Karpas-422 (cell line): ENCODE measurements around the gene GUCY1A1. TPM values are rescaled to one million over a fixed set of nuclear protein-coding genes. Genes with fewer than 3 reads are reported as not detected.

Source experiments
- DNase-seq: peaks from one replicate; pipeline ENCODE4 v3.0.0-alpha.2; 2015
- H2AFZ ChIP-seq: fragments of 200-600 bp; sonication (generic); 2 replicates; pipeline ENCODE4 v1.6.1; 2014; ENCODE audit warnings: antibody characterized with exemption, low read length, mixed read lengths
- H3K27ac ChIP-seq: fragments of 200-600 bp; sonication (generic); 2 replicates; pipeline ENCODE4 v1.5.1; 2014; ENCODE audit warnings: mild to moderate bottlenecking, low read length, moderate library complexity
- H3K27me3 ChIP-seq: fragments of 200-600 bp; sonication (generic); 2 replicates; pipeline ENCODE4 v1.6.1; 2014; ENCODE audit warnings: low read length, mixed read lengths
- H3K36me3 ChIP-seq: fragments of 200-600 bp; sonication (generic); 2 replicates; pipeline ENCODE4 v1.6.1; 2014; ENCODE audit warnings: low read length, mixed read lengths; ENCODE audit not compliant: insufficient read depth
- H3K4me1 ChIP-seq: fragments of 200-600 bp; sonication (generic); 2 replicates; pipeline ENCODE4 v1.6.1; 2014; ENCODE audit warnings: mild to moderate bottlenecking, low read length, mixed read lengths
- H3K4me2 ChIP-seq: fragments of 200-600 bp; sonication (generic); 2 replicates; pipeline ENCODE4 v1.6.1; 2014; ENCODE audit warnings: low read length, low read depth, mild to moderate bottlenecking; ENCODE audit not compliant: poor library complexity, severe bottlenecking
- H3K4me3 ChIP-seq: fragments of 200-600 bp; sonication (generic); 2 replicates; pipeline ENCODE4 v1.5.1; 2014; ENCODE audit warnings: mild to moderate bottlenecking, antibody characterized with exemption, low read length, mixed read lengths
- H3K79me2 ChIP-seq: fragments of 200-600 bp; sonication (generic); 2 replicates; pipeline ENCODE4 v1.6.1; 2014; ENCODE audit warnings: mild to moderate bottlenecking, low read length, mixed read lengths
- H3K9ac ChIP-seq: fragments of 200-600 bp; sonication (generic); 2 replicates; pipeline ENCODE4 v1.6.0; 2014; ENCODE audit warnings: low read length
- H3K9me2 ChIP-seq: fragments of 200-600 bp; sonication (generic), shearing (Covaris generic); replicated peaks from 2 replicates; pipeline ENCODE4 v1.6.0; 2014; ENCODE audit warnings: mild to moderate bottlenecking, low read length, moderate library complexity; ENCODE audit not compliant: insufficient read depth
- H3K9me3 ChIP-seq: fragments of 300-700, 200-600 bp; sonication (generic); 2 replicates; pipeline ENCODE4 v1.6.1; 2014; ENCODE audit warnings: low read length, mixed read lengths
- H4K20me1 ChIP-seq: fragments of 200-600 bp; sonication (generic); 2 replicates; pipeline ENCODE4 v1.6.1; 2014; ENCODE audit warnings: mild to moderate bottlenecking, antibody characterized with exemption, low read length, low read depth; ENCODE audit not compliant: insufficient read depth
- total RNA-seq: library from RNA; depleted of rRNA; stranded (reverse); fragments of >200 nt; shearing (Covaris generic); gene quantifications from 2 replicates; pipeline ENCODE4 v1.2.3, GENCODE V29; 2014; ENCODE audit warnings: low replicate concordance

The GUCY1A1 gene
- total RNA-seq, 1 experiment from 2014 or later = 6.1 TPM

DNA sequence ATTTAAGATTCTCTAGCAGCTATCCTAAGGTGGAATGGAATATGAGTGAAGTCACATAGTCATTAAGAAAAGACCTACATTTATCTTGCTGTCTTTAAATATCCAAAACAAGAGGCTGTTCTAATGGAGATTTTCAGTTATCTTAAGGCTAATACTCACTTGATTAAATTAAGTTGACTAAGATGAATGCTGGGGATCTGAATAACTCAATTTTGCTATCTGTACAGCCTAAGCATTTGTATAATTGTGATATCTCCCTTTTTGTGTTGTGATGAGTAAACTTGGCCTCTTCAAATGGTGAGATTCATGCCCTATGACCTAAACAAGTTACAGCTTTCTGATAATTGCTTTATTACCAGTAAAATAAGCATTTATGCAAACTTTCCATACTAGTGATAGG lies 13.6 kb upstream of the GUCY1A1 start:
- Histone ChIP-seq H3K4me3 (no peak overlapping the region), H3K9me2 (no peaks in the 10 kb centered on the region), H3K4me1 (peaks cover 46% of the 10 kb centered on the region), H3K27ac (no peak overlapping the region; the same call in 1 of the 2 replicates), H3K79me2 (no peaks in the 10 kb centered on the region), H3K36me3 (peaks cover 9% of the 10 kb centered on the region; the same call in 1 of the 2 replicates), H3K27me3 (no peaks in the 10 kb centered on the region), H2AFZ (peak overlapping the region; percentile 78), H3K4me2 (no peak overlapping the region), H4K20me1 (no peaks in the 10 kb centered on the region), H3K9me3 (peaks cover 12% of the 10 kb centered on the region), H3K9ac (no peak overlapping the region)
- no peak for DNase-seq

DNA sequence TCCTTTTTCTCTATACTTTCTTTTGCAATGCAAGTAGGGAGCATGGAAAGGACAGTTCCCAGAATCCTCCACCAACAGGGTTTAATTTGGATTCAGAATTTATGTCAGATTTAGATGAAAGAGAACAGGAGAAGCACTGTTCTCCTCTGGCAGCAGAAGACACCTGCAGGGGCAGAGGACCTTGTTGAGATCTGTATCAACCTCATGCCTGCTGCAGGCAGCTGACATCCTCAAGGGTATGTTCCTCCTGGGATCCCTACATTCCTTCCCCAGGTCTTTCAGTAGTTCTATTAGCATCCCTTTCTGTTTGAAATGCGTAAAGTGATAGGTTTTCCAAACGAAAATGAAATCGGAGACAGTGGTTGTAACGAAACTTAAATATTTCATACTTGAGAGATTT lies 10.6 kb upstream of the GUCY1A1 start:
- peak overlapping the region; percentile 36 for H3K27ac ChIP-seq
- peaks cover 9% of the 10 kb centered on the region; the same call in 1 of the 2 replicates for H3K36me3 ChIP-seq
- no peak overlapping the region for H3K4me3 ChIP-seq
- H3K4me2 ChIP-seq = peak overlapping the region; percentile 23
- no peaks in the 10 kb centered on the region for H3K9me2 ChIP-seq
- peak overlapping the region; percentile 51 for H2AFZ ChIP-seq
- no peak for DNase-seq
- peak overlapping the region; percentile 2; the same call in 1 of the 2 replicates for H3K9ac ChIP-seq
- no peaks in the 10 kb centered on the region for H4K20me1 ChIP-seq
- peaks cover 65% of the 10 kb centered on the region for H3K4me1 ChIP-seq
- H3K27me3 ChIP-seq = no peaks in the 10 kb centered on the region
- no peaks in the 10 kb centered on the region for H3K79me2 ChIP-seq
- H3K9me3 ChIP-seq = peaks cover 10% of the 10 kb centered on the region

DNA sequence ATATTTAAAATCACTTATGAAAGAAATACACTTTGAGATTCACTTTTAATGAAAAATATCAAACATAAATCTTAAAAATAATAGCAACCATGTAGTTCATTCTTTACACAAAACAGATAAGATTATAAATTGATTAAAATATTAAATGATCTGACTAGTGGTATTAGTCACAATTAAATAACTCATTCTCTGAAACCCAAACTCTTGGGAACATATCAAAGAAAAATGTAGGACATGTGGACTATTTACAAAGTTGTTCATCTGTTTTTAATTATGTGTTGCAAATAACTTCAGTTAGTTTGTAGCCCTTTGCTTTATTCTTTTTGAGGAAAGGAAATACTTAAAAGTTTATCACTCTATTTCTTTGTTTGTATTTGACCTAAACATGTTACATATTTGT lies 9.5 kb upstream of the GUCY1A1 start:
- Histone ChIP-seq H2AFZ (no peak overlapping the region), H3K27ac (0 out of 2 replicates have a peak overlapping the region, but pooled peaks have one; percentile 4), H3K4me1 (peaks cover 67% of the 10 kb centered on the region), H3K9me3 (peaks cover 6% of the 10 kb centered on the region), H3K9ac (no peak overlapping the region), H3K36me3 (peaks cover 9% of the 10 kb centered on the region; the same call in 1 of the 2 replicates), H3K4me2 (no peak overlapping the region), H3K79me2 (no peaks in the 10 kb centered on the region), H3K4me3 (no peak overlapping the region), H4K20me1 (no peaks in the 10 kb centered on the region), H3K27me3 (no peaks in the 10 kb centered on the region), H3K9me2 (no peaks in the 10 kb centered on the region)
- DNase-seq = no peak

DNA sequence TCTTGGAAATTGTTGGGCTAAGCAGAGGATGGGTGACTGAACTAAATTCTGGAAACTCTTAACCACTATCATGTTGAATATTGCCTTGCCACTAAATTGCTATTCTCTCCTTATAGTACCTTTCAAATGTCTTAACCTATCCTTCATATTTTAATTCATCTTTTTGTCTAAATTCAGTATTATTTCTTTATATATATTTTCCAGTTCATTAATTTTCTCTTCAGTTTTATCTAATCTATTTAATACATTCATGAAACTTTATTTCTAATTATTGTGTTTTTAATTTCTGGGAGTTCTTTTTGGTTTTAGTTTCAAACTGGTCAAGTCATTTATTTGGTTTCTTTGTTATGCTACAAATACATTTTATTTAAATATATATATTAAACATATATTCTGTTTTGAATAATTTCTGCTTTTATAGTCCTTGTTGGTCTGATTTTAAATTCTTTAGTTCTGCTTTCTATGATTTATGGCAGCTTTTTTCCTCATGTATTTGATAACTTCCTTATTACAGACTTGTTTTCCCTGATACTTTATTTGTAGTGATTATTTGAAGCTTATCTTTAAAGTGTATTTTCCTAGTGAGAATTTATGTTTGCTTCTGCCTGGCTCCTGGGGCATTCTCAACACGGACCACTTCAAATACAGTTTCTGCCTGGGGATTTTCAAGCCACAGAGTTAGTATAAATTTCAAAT lies 8.5 kb upstream of the GUCY1A1 start:
- no peaks in the 10 kb centered on the region for H4K20me1 ChIP-seq
- H3K4me2 ChIP-seq = peak overlapping the region; percentile 34
- no peaks in the 10 kb centered on the region for H3K27me3 ChIP-seq
- peaks cover 61% of the 10 kb centered on the region for H3K4me1 ChIP-seq
- peaks cover 12% of the 10 kb centered on the region; the same call in 1 of the 2 replicates for H3K36me3 ChIP-seq
- peak overlapping the region; percentile 87 for H2AFZ ChIP-seq
- H3K27ac ChIP-seq = peak overlapping the region; percentile 77
- 0 out of 2 replicates have a peak overlapping the region, but pooled peaks have one; percentile 0 for H3K9ac ChIP-seq
- H3K79me2 ChIP-seq = no peaks in the 10 kb centered on the region
- H3K9me3 ChIP-seq = peaks cover 6% of the 10 kb centered on the region
- H3K4me3 ChIP-seq = no peak overlapping the region
- no peak for DNase-seq
- no peaks in the 10 kb centered on the region for H3K9me2 ChIP-seq

DNA sequence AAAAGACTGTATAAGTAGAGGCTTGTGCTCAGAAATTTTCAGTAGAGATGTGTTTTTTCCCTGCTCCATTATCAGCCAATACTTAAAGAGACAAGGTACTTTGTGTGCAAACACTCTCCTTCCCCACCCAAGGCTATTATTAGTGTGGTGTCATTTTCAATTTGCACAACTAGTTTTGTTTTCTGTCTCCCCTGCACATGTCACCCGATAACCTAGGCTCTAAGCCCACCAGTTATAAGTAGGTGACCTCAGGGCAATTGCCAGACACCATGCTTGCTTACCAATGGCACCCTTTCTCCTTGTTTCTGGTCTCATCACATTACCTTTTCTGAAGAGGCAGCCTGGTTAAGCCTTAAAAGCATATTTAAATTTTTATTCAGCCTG lies 8.0 kb upstream of the GUCY1A1 start:
- DNase-seq = no peak
- peaks cover 6% of the 10 kb centered on the region for H3K9me3 ChIP-seq
- H3K79me2 ChIP-seq = no peaks in the 10 kb centered on the region
- peak overlapping the region; percentile 77 for H3K27ac ChIP-seq
- peak overlapping the region; percentile 87 for H2AFZ ChIP-seq
- 0 out of 2 replicates have a peak overlapping the region, but pooled peaks have one; percentile 0 for H3K9ac ChIP-seq
- peaks cover 56% of the 10 kb centered on the region for H3K4me1 ChIP-seq
- H4K20me1 ChIP-seq = no peaks in the 10 kb centered on the region
- no peaks in the 10 kb centered on the region for H3K27me3 ChIP-seq
- peak overlapping the region; percentile 34 for H3K4me2 ChIP-seq
- peaks cover 12% of the 10 kb centered on the region; the same call in 1 of the 2 replicates for H3K36me3 ChIP-seq
- H3K9me2 ChIP-seq = no peaks in the 10 kb centered on the region
- no peak overlapping the region for H3K4me3 ChIP-seq

DNA sequence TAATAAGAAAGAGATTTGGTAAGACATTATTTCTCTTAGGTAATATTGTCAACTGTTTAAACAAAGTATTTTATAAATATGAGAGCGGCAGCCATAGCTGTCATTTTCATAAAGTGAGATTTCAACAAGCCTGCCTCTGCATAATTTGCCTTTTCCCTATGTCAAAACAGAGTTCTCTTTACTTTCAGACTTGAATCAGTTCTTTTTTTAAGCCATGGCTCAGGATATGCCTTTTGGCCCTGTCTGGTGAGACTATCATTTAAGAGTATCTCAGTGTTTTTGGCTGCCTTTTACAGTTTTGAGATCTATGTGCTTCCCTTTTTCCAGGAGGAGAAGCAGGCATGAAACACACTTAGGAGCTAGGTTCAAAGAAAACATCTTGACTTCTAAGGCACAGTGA lies 7.5 kb upstream of the GUCY1A1 start:
- H3K9ac ChIP-seq = peak overlapping the region; percentile 28

DNA sequence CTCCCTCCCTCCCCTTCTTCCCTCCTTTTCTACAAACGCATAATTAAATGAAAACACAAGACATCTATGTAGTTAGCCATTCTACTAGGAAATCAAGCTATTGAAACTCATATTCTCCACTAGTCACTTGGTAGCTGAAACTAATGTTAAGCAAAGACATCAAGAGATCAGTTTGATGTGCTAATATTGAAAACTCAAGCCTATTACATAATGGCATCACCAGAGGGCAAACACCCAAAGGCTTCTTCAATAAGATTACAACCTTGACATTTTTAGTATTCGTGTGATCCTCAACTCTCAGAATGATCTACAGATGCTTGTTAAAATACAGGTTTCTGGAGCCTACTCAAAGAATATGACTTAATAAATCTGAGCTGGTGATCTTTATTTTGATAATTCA lies 6.2 kb upstream of the GUCY1A1 start:
- H3K79me2 ChIP-seq = no peaks in the 10 kb centered on the region
- H4K20me1 ChIP-seq = no peaks in the 10 kb centered on the region
- peak overlapping the region; percentile 77 for H3K27ac ChIP-seq
- H3K4me1 ChIP-seq = peaks cover 57% of the 10 kb centered on the region
- H3K36me3 ChIP-seq = peaks cover 12% of the 10 kb centered on the region; the same call in 1 of the 2 replicates
- peaks cover 6% of the 10 kb centered on the region for H3K9me3 ChIP-seq
- no peaks in the 10 kb centered on the region for H3K27me3 ChIP-seq
- H3K4me2 ChIP-seq = peak overlapping the region; percentile 34
- H2AFZ ChIP-seq = peak overlapping the region; percentile 67
- no peak overlapping the region for H3K4me3 ChIP-seq
- H3K9ac ChIP-seq = no peak overlapping the region; the same call in 1 of the 2 replicates
- DNase-seq = peak; percentile 79
- no peaks in the 10 kb centered on the region for H3K9me2 ChIP-seq

More for the DNA sequence above, 7.5 kb upstream of the GUCY1A1 start:
- Histone ChIP-seq H3K27me3 (no peaks in the 10 kb centered on the region), H4K20me1 (no peaks in the 10 kb centered on the region), H3K36me3 (peaks cover 12% of the 10 kb centered on the region; the same call in 1 of the 2 replicates), H3K4me2 (peak overlapping the region; percentile 34), H3K4me3 (no peak overlapping the region), H3K4me1 (peaks cover 52% of the 10 kb centered on the region), H3K9me3 (peaks cover 6% of the 10 kb centered on the region), H3K79me2 (no peaks in the 10 kb centered on the region), H3K9me2 (no peaks in the 10 kb centered on the region), H3K27ac (peak overlapping the region; percentile 77), H2AFZ (peak overlapping the region; percentile 87)
- DNase-seq = peak; percentile 71

DNA sequence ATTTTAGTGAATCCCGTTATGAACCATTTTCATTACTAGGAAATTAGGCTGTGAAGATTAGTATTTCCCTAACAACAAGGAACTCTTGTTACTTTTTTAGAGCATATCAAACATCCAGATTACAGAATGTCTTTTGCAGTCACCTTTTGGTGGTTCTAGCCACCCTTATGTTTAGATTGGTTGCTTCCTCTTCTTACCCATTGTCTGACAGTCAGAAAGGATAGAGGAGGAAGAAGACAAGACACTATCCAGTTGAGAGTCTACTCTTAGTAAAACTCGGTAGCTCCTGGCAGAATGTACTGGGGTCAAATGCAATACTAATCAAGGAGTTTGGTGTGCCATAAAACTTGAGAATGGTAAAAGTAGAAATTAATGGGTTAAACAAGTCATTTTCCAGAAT lies 1.6 kb upstream of the GUCY1A1 start:
- Histone ChIP-seq H3K9ac (no peak overlapping the region), H3K4me2 (no peak overlapping the region), H3K27me3 (no peaks in the 10 kb centered on the region), H3K9me3 (no peaks in the 10 kb centered on the region), H3K79me2 (no peaks in the 10 kb centered on the region), H3K4me1 (peaks cover 55% of the 10 kb centered on the region), H3K27ac (peak overlapping the region; percentile 81), H3K4me3 (no peak overlapping the region), H3K36me3 (peaks cover 3% of the 10 kb centered on the region; the same call in 1 of the 2 replicates), H4K20me1 (no peaks in the 10 kb centered on the region), H2AFZ (peak overlapping the region; percentile 56), H3K9me2 (no peaks in the 10 kb centered on the region)
- DNase-seq = peak; percentile 69
